ENCODE results near the gene FILIP1L. TPM values are rescaled to one million over a fixed set of nuclear protein-coding genes. Genes with fewer than 3 reads are reported as not detected.
"Not testable (repeated sequence)": the region's sequence is repeated elsewhere in the genome, so short reads cannot be mapped to it uniquely, and the experiment has no call there.

The FILIP1L gene
- total RNA-seq, 1 donor from 2014 or later: 136 TPM

- no peak for DNase-seq (ENCODE audit: low spot score)
These were observed 14.7 kb downstream of the FILIP1L start for GRCh38 chr3:100099621-100100020.

GRCh38 chr3:100098784-100099070 is 15.6 kb downstream of the FILIP1L start:
- no peak for DNase-seq (ENCODE audit: low spot score)

- DNase-seq (ENCODE audit: low spot score): no peak
These were observed 16.1 kb downstream of the FILIP1L start for GRCh38 chr3:100097919-100098783.

DNA sequence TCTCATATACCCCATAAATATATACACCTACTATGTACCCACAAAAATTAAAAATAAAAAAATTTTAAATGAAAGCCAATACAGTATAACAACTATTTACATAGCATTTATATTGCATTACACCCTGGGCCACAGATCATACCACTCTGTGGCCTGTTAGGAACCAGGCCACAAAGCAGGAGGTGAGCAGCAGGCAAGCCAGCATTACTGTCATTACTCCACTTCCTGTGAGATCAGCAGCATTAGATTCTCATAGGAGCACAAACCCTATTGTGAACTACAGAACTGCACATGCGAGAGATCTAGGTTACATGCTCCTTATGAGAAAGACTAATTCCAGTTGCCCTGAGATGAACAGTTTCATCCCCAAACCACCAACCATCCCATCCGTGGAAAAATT is 17.4 kb downstream of the FILIP1L start:
- no peak for DNase-seq (ENCODE audit: low spot score)

DNA sequence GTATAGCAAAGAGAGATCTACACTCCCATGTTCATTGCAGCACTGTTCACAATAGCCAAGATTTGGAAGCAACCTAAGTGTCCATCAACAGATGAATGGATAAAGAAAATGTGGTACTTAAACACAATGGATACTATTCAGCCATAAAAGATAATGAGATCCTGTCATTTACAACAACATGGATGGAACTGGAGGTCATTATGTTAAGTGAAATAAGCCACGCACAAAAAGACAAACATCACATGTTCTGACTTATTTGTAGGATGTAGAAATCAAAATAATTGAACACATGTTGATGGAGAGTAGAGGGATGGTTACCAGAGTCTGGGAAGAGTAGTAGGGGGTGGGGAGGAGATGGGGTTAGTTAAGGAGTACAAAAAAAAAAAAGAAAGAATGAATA is 18.0 kb downstream of the FILIP1L start:
- not testable (repeated sequence) for DNase-seq (ENCODE audit: low spot score)

DNA sequence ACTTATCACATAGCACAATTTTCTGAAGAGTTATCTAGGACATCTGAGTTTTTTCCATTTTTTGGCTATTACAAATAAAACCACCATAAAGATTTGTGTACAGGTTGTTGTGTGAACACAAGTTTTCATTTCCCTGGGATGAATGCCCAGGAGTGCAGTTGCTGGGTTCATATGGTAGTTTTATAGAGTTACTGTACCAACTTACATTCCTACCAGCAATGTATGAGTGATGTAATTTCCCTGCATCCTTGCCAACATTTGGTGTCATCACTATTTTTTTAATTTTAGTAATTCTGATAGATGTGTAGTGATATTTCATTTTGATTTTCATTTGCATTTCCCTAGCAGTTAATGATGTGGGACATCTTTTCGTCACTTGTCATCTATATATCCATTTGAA is 20.5 kb downstream of the FILIP1L start:
- DNase-seq (ENCODE audit: low spot score): no peak

GRCh38 chr3:100090669-100091005 is 23.7 kb downstream of the FILIP1L start:
- no peak for DNase-seq (ENCODE audit: low spot score)

DNA sequence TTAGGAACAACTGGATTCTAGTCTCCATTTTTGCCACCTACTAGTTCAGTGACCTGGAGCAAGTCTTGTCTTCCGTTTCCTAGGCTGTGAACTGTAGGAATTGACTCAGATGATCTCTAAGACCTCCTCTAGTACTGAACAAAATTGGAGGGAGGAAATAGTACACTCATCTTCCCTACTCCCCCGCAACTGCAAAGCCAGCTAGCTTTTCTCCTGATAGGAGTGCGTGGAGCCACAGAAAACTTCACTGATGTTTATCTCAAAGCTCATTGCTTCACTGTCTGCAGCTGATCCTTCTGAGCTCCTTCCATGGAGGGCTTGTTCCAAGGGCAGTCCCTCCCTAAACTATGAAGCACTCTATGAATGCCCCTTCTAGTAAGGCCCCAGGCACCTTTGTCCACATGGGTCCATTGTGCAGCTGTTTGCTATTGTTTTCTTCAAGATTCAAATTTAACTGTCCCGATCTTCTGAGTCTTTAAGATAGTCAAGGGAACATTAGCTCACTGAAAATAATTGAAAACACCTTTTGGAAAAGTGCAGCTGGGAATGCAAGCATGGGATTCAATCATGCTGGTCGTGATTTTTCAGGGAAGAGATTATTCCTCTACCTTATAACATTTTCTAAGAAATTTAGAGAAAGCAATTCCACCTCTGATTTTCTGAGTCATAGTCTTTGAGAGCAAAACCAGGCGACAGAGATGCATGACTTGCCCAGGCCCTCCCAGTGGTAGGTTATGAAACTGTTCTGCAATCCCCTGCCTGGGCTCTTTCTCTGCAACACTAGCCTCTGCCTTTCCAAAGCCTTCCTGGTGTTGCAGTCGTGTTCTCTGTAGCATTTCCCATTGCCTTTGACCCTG is 24.3 kb downstream of the FILIP1L start:
- no peak for DNase-seq (ENCODE audit: low spot score)

GRCh38 chr3:100088735-100089368 is 25.4 kb downstream of the FILIP1L start:
- no peak for DNase-seq (ENCODE audit: low spot score)

DNA sequence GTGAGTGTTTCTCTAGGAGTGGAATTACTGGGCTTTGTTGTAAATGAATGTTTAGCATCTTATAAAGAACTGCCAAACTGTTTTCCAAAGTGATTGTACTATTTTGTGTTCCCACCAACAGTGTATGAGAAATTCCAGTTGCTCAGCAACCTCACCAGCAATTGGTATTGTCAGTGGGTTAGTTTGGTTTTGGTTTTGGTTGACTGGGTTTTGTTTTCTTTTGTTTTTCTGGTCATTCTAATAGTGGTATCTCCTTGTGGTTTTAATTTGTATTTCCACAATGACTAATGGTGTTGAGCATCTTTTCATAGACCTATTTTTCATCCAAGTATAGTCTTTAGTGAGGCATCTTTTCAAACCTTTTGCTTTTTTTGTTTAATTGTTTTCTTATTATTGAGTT is 27.1 kb downstream of the FILIP1L start:
- DNase-seq (ENCODE audit: low spot score): no peak

DNA sequence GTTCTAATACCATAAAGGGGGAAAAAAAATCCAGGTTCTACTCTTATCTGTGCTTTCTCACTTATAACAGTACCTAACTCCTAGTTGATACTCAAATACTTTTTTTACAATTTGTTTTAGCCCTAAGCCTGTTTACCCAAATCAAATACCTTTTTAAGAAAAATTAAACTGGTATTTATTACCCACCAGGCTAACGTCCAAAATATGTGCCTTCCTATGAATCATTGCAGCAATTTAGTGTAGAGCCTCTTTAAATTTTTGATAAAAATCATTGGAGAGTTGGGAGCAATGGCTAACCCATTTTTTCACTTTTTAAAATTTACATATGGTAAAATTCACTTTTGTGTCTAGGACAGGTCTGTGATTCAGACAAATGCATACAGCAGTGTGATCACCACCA is 27.9 kb downstream of the FILIP1L start:
- no peak for DNase-seq (ENCODE audit: low spot score)

DNA sequence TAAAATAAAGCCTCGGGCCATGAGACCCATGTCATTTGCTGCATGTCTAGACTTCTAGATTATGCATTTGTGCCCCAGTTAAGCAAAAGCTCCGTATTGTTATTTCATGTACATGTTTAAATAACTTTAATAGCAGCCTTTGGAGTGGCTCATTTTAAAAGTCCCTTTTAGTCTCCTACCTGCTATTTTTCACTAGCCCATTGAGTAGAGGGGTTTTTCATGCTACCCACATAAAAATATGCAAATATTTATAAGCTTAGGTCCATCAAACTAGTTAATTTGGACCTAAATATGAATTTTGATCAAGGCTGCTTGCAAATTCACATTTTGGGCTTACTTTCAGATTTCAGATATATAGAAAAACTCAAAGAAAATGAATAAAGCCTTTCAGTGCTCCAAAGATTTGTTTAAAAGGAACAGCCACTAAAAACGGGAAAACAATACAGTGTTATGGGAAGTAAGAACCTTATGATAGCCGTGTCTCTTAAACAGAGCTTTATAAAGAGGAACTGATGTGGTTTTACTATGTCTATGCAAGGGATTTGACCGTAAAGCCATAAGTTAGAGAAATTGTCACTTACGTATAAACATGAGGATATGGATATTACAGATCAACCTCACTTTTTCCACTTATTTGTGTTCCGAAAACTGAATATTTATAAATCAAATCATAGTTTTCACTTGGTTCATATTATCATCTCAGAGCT is 30.0 kb downstream of the FILIP1L start:
- no peak for DNase-seq (ENCODE audit: low spot score)

- no peak for DNase-seq (ENCODE audit: low spot score)
These were observed 31.1 kb downstream of the FILIP1L start for GRCh38 chr3:100083209-100083608.

DNA sequence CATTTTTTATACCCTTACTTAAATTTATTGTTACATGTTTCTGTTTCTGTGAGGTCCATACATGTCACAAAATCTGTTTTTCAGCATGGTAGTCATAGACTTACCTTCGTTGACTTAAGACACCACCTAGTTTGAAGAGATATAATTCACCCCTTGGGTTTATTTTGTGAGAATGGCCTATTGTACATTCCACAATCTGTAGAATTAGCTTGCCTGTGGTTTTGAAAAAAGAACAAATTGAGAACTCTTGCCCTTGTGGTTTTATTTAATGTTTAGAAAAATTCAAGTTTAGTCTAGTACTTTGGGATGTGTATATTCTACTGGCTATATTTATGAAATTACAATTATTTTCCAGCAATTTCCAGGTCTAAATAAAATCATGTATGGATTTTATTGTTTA is 31.6 kb downstream of the FILIP1L start:
- DNase-seq (ENCODE audit: low spot score): no peak

DNA sequence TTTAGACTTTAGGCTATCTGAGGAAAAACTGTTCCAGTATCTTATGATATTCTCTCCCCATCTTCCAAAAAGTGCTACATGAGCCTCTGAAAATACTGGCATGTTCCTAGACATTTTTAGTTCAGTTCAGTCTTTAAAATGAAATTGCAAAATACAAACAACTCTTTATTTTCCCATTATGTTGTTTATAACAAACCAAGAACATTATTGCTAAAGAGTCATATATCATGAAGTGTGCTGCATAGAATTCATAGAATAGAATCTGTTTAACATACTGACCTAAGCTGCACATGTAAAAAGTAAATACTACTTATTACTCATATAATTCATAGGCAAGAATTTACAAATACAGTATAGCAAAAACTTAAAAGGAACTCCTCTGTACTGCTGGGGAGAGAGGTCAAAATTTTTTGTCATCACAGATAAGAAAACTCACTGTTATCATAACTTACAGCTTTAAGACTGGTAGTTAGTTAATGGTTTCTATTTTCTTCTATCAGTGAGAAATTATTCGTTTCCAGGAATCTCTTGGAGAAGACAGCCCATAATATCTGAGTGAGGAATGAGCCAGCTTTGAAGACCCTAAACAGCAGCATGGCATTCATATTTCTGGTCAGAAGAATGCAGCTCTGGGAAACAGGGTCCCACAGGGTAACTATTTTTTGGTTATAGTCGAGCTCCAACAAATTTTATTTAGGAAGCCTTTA is 32.2 kb downstream of the FILIP1L start:
- no peak for DNase-seq (ENCODE audit: low spot score)

GRCh38 chr3:100081311-100081710 is 33.0 kb downstream of the FILIP1L start:
- no peak for DNase-seq (ENCODE audit: low spot score)

GRCh38 chr3:100080573-100080972 is 33.7 kb downstream of the FILIP1L start:
- DNase-seq (ENCODE audit: low spot score): no peak

DNA sequence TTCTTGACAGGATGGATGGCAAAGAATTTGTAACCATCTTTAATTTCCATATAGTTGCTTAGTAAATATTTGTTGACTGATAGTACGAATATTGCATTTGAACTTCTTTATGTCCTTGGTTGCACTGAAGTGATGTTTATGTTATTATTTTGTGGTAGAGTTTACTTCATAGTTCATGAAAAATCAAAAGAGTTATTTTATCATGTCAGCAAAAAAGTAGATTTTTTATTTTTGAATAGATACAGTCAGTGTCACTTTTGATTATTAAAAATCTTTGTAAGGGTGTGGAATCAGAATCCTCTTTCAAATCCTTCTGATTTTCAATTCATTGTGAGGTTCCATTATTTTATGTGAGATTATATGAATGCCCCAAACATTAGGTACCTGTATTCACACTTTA is 35.0 kb downstream of the FILIP1L start:
- DNase-seq (ENCODE audit: low spot score): no peak

GRCh38 chr3:100076731-100077529 is 37.4 kb downstream of the FILIP1L start:
- no peak for DNase-seq (ENCODE audit: low spot score)

GRCh38 chr3:100075851-100076730 is 38.2 kb downstream of the FILIP1L start:
- DNase-seq (ENCODE audit: low spot score): no peak
